ENCODE results near the gene LCN12. TPM values are rescaled to one million over a fixed set of nuclear protein-coding genes. Genes with fewer than 3 reads are reported as not detected.
A peak's percentile ranks its signal among the peaks of the same experiment; 100 is the strongest.

Gene LCN12
- total RNA-seq, 1 donor from 2014 or later: not detected

GRCh38 chr9:136944519-136945332 is 7.3 kb upstream of the LCN12 start, which contains the start of the genes C8G and FBXW5:
Gene C8G (plus strand): TSS chr9:136945243. CDS start chr9:136945321, 78 bp downstream.
Gene FBXW5 (minus strand): TSS chr9:136944738. CDS start chr9:136944083, 655 bp downstream.
- DNase-seq (ENCODE audit: low spot score): peak; percentile 99

GRCh38 chr9:136945333-136946227 is 6.5 kb upstream of the LCN12 start:
- no peak for DNase-seq (ENCODE audit: low spot score)

- no peak for DNase-seq (ENCODE audit: low spot score)
Observed at GRCh38 chr9:136946228-136947027, 5.6 kb upstream of the LCN12 start.

GRCh38 chr9:136947028-136947891 is 4.8 kb upstream of the LCN12 start:
- no peak for DNase-seq (ENCODE audit: low spot score)

- no peak for DNase-seq (ENCODE audit: low spot score)
Observed at GRCh38 chr9:136947955-136948510, 4.0 kb upstream of the LCN12 start.

- no peak for DNase-seq (ENCODE audit: low spot score)
Observed at GRCh38 chr9:136949239-136949816, 2.7 kb upstream of the LCN12 start.

- DNase-seq (ENCODE audit: low spot score): peak; percentile 98
Observed at GRCh38 chr9:136949817-136950655, 2.0 kb upstream of the LCN12 start.

- DNase-seq (ENCODE audit: low spot score): no peak
Observed at GRCh38 chr9:136950656-136951276, 1.3 kb upstream of the LCN12 start.

GRCh38 chr9:136952321-136952850 is 313 bp downstream of the LCN12 start:
- DNase-seq (ENCODE audit: low spot score): no peak

GRCh38 chr9:136952876-136953770 is 1.1 kb downstream of the LCN12 start:
- no peak for DNase-seq (ENCODE audit: low spot score)

- no peak for DNase-seq (ENCODE audit: low spot score)
Observed at GRCh38 chr9:136953771-136954269, 1.7 kb downstream of the LCN12 start.

- DNase-seq (ENCODE audit: low spot score): no peak
Observed at GRCh38 chr9:136954270-136955083, 2.4 kb downstream of the LCN12 start.

GRCh38 chr9:136955202-136955942 is 3.3 kb downstream of the LCN12 start:
- DNase-seq (ENCODE audit: low spot score): no peak

- no peak for DNase-seq (ENCODE audit: low spot score)
Observed at GRCh38 chr9:136955943-136956335, 3.9 kb downstream of the LCN12 start.

- no peak for DNase-seq (ENCODE audit: low spot score)
Observed at GRCh38 chr9:136956604-136957003, 4.5 kb downstream of the LCN12 start.
